SK-N-MC (cell line): ENCODE data around the gene COPZ2.

ENCODE experiments used
- EZH2 ChIP-seq: fragments of 200-600 bp; sonication (generic); IDR thresholded peaks from one replicate; pipeline ENCODE4 v1.6.1; 2017; ENCODE audit warnings: antibody characterized with exemption
- POLR2AphosphoS5 ChIP-seq: IDR thresholded peaks from 2 replicates; pipeline ENCODE4 v1.6.1; 2012; ENCODE audit warnings: mild to moderate bottlenecking, low read depth, low read length, borderline replicate concordance

- TF ChIP-seq POLR2AphosphoS5 (no peak), EZH2 (no peak)
Measured at GRCh38 chr17:48051706-48052486, 14.3 kb upstream of the COPZ2 start.
